Upper lobe of right lung (tissue), 1 donor: ENCODE results near the gene WDR74. TPM values are rescaled to one million over a fixed set of nuclear protein-coding genes. Genes with fewer than 3 reads are reported as not detected.
A peak's percentile ranks its signal among the peaks of the same experiment; 100 is the strongest.

ENCODE experiments used
- ATAC-seq: fragments of 200-7000 bp; cut with Tn5 transposase; one replicate; pipeline ENCODE4 v1.9.1; 2020; ENCODE audit warnings: mild to moderate bottlenecking, moderate library complexity
- DNase-seq: peaks from one replicate; pipeline ENCODE4 v3.0.0-alpha.2; 2020
- H3K27ac ChIP-seq: fragments of 200-600 bp; one replicate; pipeline ENCODE4 v1.8.0; 2022
- H3K27me3 ChIP-seq: fragments of 200-600 bp; one replicate; pipeline ENCODE4 v1.8.0; 2022; ENCODE audit warnings: mild to moderate bottlenecking
- H3K36me3 ChIP-seq: fragments of 200-600 bp; one replicate; pipeline ENCODE4 v1.8.0; 2022
- H3K4me1 ChIP-seq: fragments of 200-600 bp; one replicate; pipeline ENCODE4 v1.8.0; 2022
- H3K4me3 ChIP-seq: fragments of 200-600 bp; one replicate; pipeline ENCODE4 v1.8.0; 2022; ENCODE audit warnings: mild to moderate bottlenecking
- H3K9me3 ChIP-seq: fragments of 200-600 bp; one replicate; pipeline ENCODE4 v1.8.0; 2022
- intact Hi-C: fragments of 100-400 bp; cut with DNase I; formaldehyde crosslinking; loops from one replicate; pipeline ENCODE4 v1.11.0; 2022
- total RNA-seq: library from RNA; stranded (reverse); fragmentation: NEBNext Ultra II Directional; extraction: Animal tissue kit (Norgen Biotek cat#: 25700); gene quantifications from one replicate; pipeline ENCODE4 v1.2.1, GENCODE V29; 2021
- TF ChIP-seq, protein P1 (sequence below): fragments of 200-600 bp; IDR thresholded peaks from one replicate; pipeline ENCODE4 v1.8.0; 2022; ENCODE audit warnings: antibody characterized with exemption
- donor health status: DM: no; HTN: yes; CAD: no; lungs with severe emphysema.

WDR74 gene
- total RNA-seq, 1 donor from 2014 or later = 43.9 TPM

GRCh38 chr11:62856333-62856895 is 17.0 kb upstream of the WDR74 start:
- H3K4me1 ChIP-seq = peaks cover 27% of the 10 kb centered on the region
- H3K4me3 ChIP-seq = peak overlapping the region; percentile 87
- H3K27me3 ChIP-seq = no peaks in the 10 kb centered on the region
- TF ChIP-seq, protein P1, sequence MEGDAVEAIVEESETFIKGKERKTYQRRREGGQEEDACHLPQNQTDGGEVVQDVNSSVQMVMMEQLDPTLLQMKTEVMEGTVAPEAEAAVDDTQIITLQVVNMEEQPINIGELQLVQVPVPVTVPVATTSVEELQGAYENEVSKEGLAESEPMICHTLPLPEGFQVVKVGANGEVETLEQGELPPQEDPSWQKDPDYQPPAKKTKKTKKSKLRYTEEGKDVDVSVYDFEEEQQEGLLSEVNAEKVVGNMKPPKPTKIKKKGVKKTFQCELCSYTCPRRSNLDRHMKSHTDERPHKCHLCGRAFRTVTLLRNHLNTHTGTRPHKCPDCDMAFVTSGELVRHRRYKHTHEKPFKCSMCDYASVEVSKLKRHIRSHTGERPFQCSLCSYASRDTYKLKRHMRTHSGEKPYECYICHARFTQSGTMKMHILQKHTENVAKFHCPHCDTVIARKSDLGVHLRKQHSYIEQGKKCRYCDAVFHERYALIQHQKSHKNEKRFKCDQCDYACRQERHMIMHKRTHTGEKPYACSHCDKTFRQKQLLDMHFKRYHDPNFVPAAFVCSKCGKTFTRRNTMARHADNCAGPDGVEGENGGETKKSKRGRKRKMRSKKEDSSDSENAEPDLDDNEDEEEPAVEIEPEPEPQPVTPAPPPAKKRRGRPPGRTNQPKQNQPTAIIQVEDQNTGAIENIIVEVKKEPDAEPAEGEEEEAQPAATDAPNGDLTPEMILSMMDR = no peak
- peak overlapping the region; percentile 87 for H3K27ac ChIP-seq
- no peak for ATAC-seq
- H3K9me3 ChIP-seq = no peaks in the 10 kb centered on the region
- no peak for DNase-seq
- H3K36me3 ChIP-seq = peaks cover 35% of the 10 kb centered on the region
- intact Hi-C loops = loop anchor here (10.0 kb wide), 1 partner anchor 62 kb away; the partner anchor contains the start of gene TMEM223

DNA sequence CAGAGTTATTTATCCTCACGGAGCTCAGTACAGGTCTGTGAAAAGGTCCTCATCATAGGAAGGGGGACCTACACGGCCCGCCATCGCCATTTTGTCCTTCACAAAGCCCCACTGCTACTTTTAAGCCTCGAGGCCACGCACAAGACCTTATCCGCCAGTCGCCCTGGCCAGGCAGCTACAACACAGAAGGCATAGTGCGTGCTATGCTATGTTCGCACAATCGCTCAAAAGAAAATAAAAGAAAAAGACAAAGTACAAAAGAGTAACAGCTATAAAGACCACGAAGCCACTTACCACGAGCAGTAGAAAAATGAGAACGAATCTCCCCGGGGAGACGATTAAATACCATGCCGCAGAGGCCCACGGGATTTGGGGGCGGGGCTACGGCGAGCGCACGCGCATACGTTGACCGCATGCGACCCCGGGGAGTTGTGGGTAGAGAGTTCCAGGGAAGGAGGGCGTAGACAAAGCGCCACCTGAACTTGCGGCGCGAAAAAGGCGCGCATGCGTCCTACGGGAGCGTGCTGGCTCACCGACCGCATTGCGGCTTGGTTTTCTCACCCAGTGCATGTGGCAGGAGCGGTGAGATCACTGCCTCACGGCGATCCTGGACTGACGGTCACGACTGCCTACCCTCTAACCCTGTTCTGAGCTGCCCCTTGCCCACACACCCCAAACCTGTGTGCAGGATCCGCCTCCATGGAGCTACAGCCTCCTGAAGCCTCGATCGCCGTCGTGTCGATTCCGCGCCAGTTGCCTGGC is 16.4 kb upstream of the WDR74 start:
- H3K9me3 ChIP-seq = no peaks in the 10 kb centered on the region
- intact Hi-C loops = loop anchor here (10.0 kb wide), 1 partner anchor 61 kb away; the partner anchor contains the start of gene TMEM223
- DNase-seq = peak; percentile 97

GRCh38 chr11:62854825-62855570 is 15.6 kb upstream of the WDR74 start:
- TF ChIP-seq, protein P1 = no peak
- H3K4me3 ChIP-seq = peak overlapping the region; percentile 87
- DNase-seq = no peak
- intact Hi-C loops = loop anchor here (10.0 kb wide), 1 partner anchor 60 kb away; the partner anchor contains the start of gene TMEM223
- H3K27me3 ChIP-seq = no peaks in the 10 kb centered on the region
- peak overlapping the region; percentile 87 for H3K27ac ChIP-seq
- H3K4me1 ChIP-seq = peaks cover 27% of the 10 kb centered on the region
- no peaks in the 10 kb centered on the region for H3K9me3 ChIP-seq
- H3K36me3 ChIP-seq = peaks cover 36% of the 10 kb centered on the region
- ATAC-seq = no peak

More for the DNA sequence above, 16.4 kb upstream of the WDR74 start:
- Histone ChIP-seq H3K27me3 (no peaks in the 10 kb centered on the region), H3K4me1 (peaks cover 27% of the 10 kb centered on the region), H3K36me3 (peaks cover 36% of the 10 kb centered on the region), H3K4me3 (peak overlapping the region; percentile 87), H3K27ac (peak overlapping the region; percentile 87)
- TF ChIP-seq, protein P1 = no peak
- ATAC-seq = peak; percentile 99

- Histone ChIP-seq H3K27me3 (no peaks in the 10 kb centered on the region), H3K9me3 (no peaks in the 10 kb centered on the region), H3K4me1 (peaks cover 27% of the 10 kb centered on the region), H3K36me3 (peaks cover 36% of the 10 kb centered on the region), H3K27ac (peak overlapping the region; percentile 24), H3K4me3 (peak overlapping the region; percentile 87)
- ATAC-seq (no peak), DNase-seq (no peak)
- TF ChIP-seq, protein P1 = no peak
- intact Hi-C loops = loop anchor here (10.0 kb wide), 1 partner anchor 59 kb away; the partner anchor contains the start of gene TMEM223
These were observed 14.8 kb upstream of the WDR74 start for GRCh38 chr11:62854013-62854824.
